Left renal pelvis (tissue), 4 donors: ENCODE results near the gene MAP7D2. TPM values are rescaled to one million over a fixed set of nuclear protein-coding genes. Genes with fewer than 3 reads are reported as not detected.
A peak's percentile ranks its signal among the peaks of the same experiment; 100 is the strongest.

Experiments used
- DNase-seq, 4 donors: peaks; one replicate each; pipeline ENCODE4 v3.0.0-alpha.2; 2013; ENCODE audit warnings: low read depth in 4 of 4, low spot score in 3 of 4
- polyA plus RNA-seq, 4 donors: library from polyadenylated mRNA; unstranded; fragments of 120-200 nt; gene quantifications; one replicate each; pipeline ENCODE4 v1.2.1, GENCODE V29; 2013; ENCODE audit not compliant: insufficient read length in 4 of 4

Gene MAP7D2
- polyA plus RNA-seq, 4 donors: 0.56 to 4.1 (median 3.3) TPM

- DNase-seq: no peak
Measured at GRCh38 chrX:20053537-20053936, 63.2 kb downstream of the MAP7D2 start.

GRCh38 chrX:20046864-20047263, 69.8 kb downstream of the MAP7D2 start:
- DNase-seq: no peak

GRCh38 chrX:20046223-20046622, 70.5 kb downstream of the MAP7D2 start:
- no peak for DNase-seq

- DNase-seq: no peak
Measured at GRCh38 chrX:20042221-20042620, 74.5 kb downstream of the MAP7D2 start.

- no peak for DNase-seq
Measured at GRCh38 chrX:20038966-20039365, 77.7 kb downstream of the MAP7D2 start.

GRCh38 chrX:20037186-20037585, 79.5 kb downstream of the MAP7D2 start:
- DNase-seq: no peak

- DNase-seq: no peak
Measured at GRCh38 chrX:20032201-20032600, 84.5 kb downstream of the MAP7D2 start.

GRCh38 chrX:20029728-20030127, 87.0 kb downstream of the MAP7D2 start:
- peak in 2 of 4 donors; percentile 2 to 6 for DNase-seq

GRCh38 chrX:20028588-20028987, 88.1 kb downstream of the MAP7D2 start:
- DNase-seq: no peak

GRCh38 chrX:20026278-20026677, 90.4 kb downstream of the MAP7D2 start:
- DNase-seq: no peak

- no peak for DNase-seq
Measured at GRCh38 chrX:20019672-20020365, 96.9 kb downstream of the MAP7D2 start.

- DNase-seq: no peak
Measured at GRCh38 chrX:20016616-20016945, 100.1 kb downstream of the MAP7D2 start.

- no peak for DNase-seq
Measured at GRCh38 chrX:20015945-20016615, 100.6 kb downstream of the MAP7D2 start.

GRCh38 chrX:20015422-20015821, 101.3 kb downstream of the MAP7D2 start:
- DNase-seq: no peak

- DNase-seq: no peak
Measured at GRCh38 chrX:20011608-20012007, 105.1 kb downstream of the MAP7D2 start.

GRCh38 chrX:20007962-20008622, 108.6 kb downstream of the MAP7D2 start:
- no peak for DNase-seq

GRCh38 chrX:20005883-20006282, 110.8 kb downstream of the MAP7D2 start:
- no peak for DNase-seq

GRCh38 chrX:20001588-20001987, 115.1 kb downstream of the MAP7D2 start:
- no peak for DNase-seq

GRCh38 chrX:19991350-19991718, 125.4 kb downstream of the MAP7D2 start:
- DNase-seq: no peak

GRCh38 chrX:19990556-19991349, 126.0 kb downstream of the MAP7D2 start, which contains the start of gene BCLAF3:
Gene BCLAF3, minus strand, starts transcription at chrX:19991061. Its CDS starts 20,797 bp downstream, at chrX:19970264.
- peak; percentile 50 to 72 (median 63) for DNase-seq

GRCh38 chrX:19990151-19990555, 126.6 kb downstream of the MAP7D2 start:
- DNase-seq: no peak
